Gastroesophageal sphincter (tissue), 4 donors: ENCODE results near the gene HDGFL2. TPM values are rescaled to one million over a fixed set of nuclear protein-coding genes. Genes with fewer than 3 reads are reported as not detected.

Source experiments
- ATAC-seq: fragments of 150-250 bp; one replicate; pipeline ENCODE4 v1.9.1; 2016; ENCODE audit warnings: mild to moderate bottlenecking, moderate library complexity
- H3K27ac ChIP-seq, 4 donors: fragments of 200-600 bp; sonication (generic) in 3 of 4; 1 replicate in 3 of 4; 2 replicates in 1 of 4; pipeline ENCODE4 v1.5.1; 2016 to 2019
- H3K27me3 ChIP-seq: fragments of 200-600 bp; sonication (generic); one replicate; pipeline ENCODE4 v1.5.1; 2019
- H3K36me3 ChIP-seq, 2 donors: fragments of 200-600 bp; sonication (generic); one replicate each; pipeline ENCODE4 v1.5.1; 2019; ENCODE audit warnings: control low read depth in 1 of 2
- H3K4me1 ChIP-seq, 3 donors: fragments of 200-600 bp; sonication (generic); 1 replicate in 2 of 3; 2 replicates in 1 of 3; pipeline ENCODE4 v1.5.1; 2016 to 2019; ENCODE audit warnings: control low read depth in 2 of 3
- H3K4me3 ChIP-seq, 2 donors: fragments of 200-600 bp; sonication (generic); one replicate each; pipeline ENCODE4 v1.5.1; 2019; ENCODE audit warnings: mild to moderate bottlenecking in 1 of 2, moderate library complexity in 1 of 2
- H3K9me3 ChIP-seq, 3 donors: fragments of 200-600 bp; sonication (generic); one replicate each; pipeline ENCODE4 v1.5.1; 2017 to 2019; ENCODE audit warnings: control low read depth in 2 of 3
- EP300 ChIP-seq: sonication (generic); formaldehyde crosslinking; IDR thresholded peaks from one replicate; pipeline ENCODE4 v1.6.1; 2017; ENCODE audit warnings: antibody characterized with exemption, mild to moderate bottlenecking
- POLR2A ChIP-seq, 2 donors: fragments of 450-650 bp; IDR thresholded peaks; one replicate each; pipeline ENCODE4 v1.6.1; 2017; ENCODE audit warnings: antibody characterized with exemption in 2 of 2, mild to moderate bottlenecking in 2 of 2, moderate library complexity in 1 of 2
- POLR2AphosphoS5 ChIP-seq: sonication (generic); formaldehyde crosslinking; IDR thresholded peaks from one replicate; pipeline ENCODE4 v1.6.1; 2017; ENCODE audit warnings: antibody characterized with exemption
- WGBS, 2 donors: methylation state at CpG; one replicate each; pipeline ENCODE4 v1.1.5; 2018; ENCODE audit warnings: low coverage in 1 of 2; 5-methylcytosine and 5-hydroxymethylcytosine counted together
- total RNA-seq, 4 donors: library from RNA; depleted of rRNA; stranded (reverse); fragments of >200 nt; gene quantifications; one replicate each; pipeline ENCODE4 v1.1.0, GENCODE V29; 2016
- TF ChIP-seq, protein P1 (sequence below), 4 experiments: fragments of 200-600 bp in 2 of 4; fragments of 450-650 bp in 2 of 4; sonication (generic) in 1 of 4; IDR thresholded peaks; one replicate each; pipeline ENCODE4 v1.5.1; 2017 to 2019; ENCODE audit warnings: antibody characterized with exemption in 4 of 4, mild to moderate bottlenecking in 2 of 4, moderate library complexity in 2 of 4

HDGFL2 gene
- total RNA-seq, 4 donors from 2014 or later = 33.3 to 49.5 (median 36.2) TPM

DNA sequence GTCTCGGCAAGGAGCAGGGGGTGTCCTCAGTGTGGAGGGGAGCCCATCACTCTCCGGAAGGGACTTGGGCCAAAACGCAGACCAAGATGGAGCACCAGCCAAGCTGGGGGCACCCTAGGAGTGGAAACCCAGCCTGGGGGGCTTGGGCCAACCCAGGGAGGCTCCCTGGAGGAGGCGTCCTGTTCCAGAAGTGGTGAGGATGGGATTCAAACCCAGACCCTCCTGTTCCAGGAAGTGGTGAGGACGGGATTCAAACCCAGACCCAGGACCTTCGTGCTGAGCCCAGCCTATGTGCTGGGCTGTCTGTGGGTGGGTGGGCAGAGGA, 47.0 kb downstream of the HDGFL2 start:
- no peak for ATAC-seq
- Histone ChIP-seq H3K4me3 (peak overlapping the region in 1 of 2 donors; percentile 62), H3K36me3 (peaks cover 0 to 5% of the 10 kb centered on the region in 2 donors), H3K9me3 (no peaks in the 10 kb centered on the region), H3K27ac (peak overlapping the region; percentile 78 to 99 (median 91)), H3K27me3 (no peaks in the 10 kb centered on the region), H3K4me1 (peaks cover 0 to 53% (median 12%) of the 10 kb centered on the region in 3 donors)
- TF ChIP-seq POLR2A (IDR thresholded peaks at IDR 0.05) = no peak
- TF ChIP-seq, protein P1, sequence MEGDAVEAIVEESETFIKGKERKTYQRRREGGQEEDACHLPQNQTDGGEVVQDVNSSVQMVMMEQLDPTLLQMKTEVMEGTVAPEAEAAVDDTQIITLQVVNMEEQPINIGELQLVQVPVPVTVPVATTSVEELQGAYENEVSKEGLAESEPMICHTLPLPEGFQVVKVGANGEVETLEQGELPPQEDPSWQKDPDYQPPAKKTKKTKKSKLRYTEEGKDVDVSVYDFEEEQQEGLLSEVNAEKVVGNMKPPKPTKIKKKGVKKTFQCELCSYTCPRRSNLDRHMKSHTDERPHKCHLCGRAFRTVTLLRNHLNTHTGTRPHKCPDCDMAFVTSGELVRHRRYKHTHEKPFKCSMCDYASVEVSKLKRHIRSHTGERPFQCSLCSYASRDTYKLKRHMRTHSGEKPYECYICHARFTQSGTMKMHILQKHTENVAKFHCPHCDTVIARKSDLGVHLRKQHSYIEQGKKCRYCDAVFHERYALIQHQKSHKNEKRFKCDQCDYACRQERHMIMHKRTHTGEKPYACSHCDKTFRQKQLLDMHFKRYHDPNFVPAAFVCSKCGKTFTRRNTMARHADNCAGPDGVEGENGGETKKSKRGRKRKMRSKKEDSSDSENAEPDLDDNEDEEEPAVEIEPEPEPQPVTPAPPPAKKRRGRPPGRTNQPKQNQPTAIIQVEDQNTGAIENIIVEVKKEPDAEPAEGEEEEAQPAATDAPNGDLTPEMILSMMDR (IDR thresholded peaks at IDR 0.05) = no peak
- no peak for TF ChIP-seq POLR2AphosphoS5
- no peak for TF ChIP-seq EP300
- 67% methylated on average over 1 of the region's 6 CpGs; no CpG with 5 or more reads in 1 of the 2 donors for WGBS, 2 donors

- Histone ChIP-seq H3K4me1 (peaks cover 0 to 52% (median 12%) of the 10 kb centered on the region in 3 donors), H3K9me3 (no peaks in the 10 kb centered on the region), H3K27me3 (no peaks in the 10 kb centered on the region), H3K27ac (peak overlapping the region; percentile 78 to 99 (median 91)), H3K36me3 (peaks cover 0 to 5% of the 10 kb centered on the region in 2 donors), H3K4me3 (peak overlapping the region in 1 of 2 donors; percentile 62)
- peak; percentile 37 for ATAC-seq
- TF ChIP-seq POLR2AphosphoS5 (peak; percentile 42), EP300 (no peak), POLR2A (IDR thresholded peaks at IDR 0.05) (no peak)
- TF ChIP-seq, protein P1 (IDR thresholded peaks at IDR 0.05) = no peak
- WGBS, 2 donors = 17 to 27% methylated on average over 7 to 9 of the region's 9 CpGs
Measured at GRCh38 chr19:4519521-4520277, 47.6 kb downstream of the HDGFL2 start.

GRCh38 chr19:4521170-4521887, 49.2 kb downstream of the HDGFL2 start:
- ATAC-seq = no peak
- H3K4me1 ChIP-seq = peaks cover 0 to 42% (median 12%) of the 10 kb centered on the region in 3 donors
- peak overlapping the region in 2 of 4 donors; percentile 90 to 92 for H3K27ac ChIP-seq
- H3K27me3 ChIP-seq = no peaks in the 10 kb centered on the region
- TF ChIP-seq POLR2A (IDR thresholded peaks at IDR 0.05) = no peak
- TF ChIP-seq EP300 = no peak
- TF ChIP-seq, protein P1 (IDR thresholded peaks at IDR 0.05) = no peak
- no peak for TF ChIP-seq POLR2AphosphoS5
- WGBS, 2 donors = 80 to 100% methylated on average over 2 to 6 of the region's 11 CpGs
- no peaks in the 10 kb centered on the region for H3K36me3 ChIP-seq
- no peaks in the 10 kb centered on the region for H3K9me3 ChIP-seq
- H3K4me3 ChIP-seq = no peak overlapping the region

DNA sequence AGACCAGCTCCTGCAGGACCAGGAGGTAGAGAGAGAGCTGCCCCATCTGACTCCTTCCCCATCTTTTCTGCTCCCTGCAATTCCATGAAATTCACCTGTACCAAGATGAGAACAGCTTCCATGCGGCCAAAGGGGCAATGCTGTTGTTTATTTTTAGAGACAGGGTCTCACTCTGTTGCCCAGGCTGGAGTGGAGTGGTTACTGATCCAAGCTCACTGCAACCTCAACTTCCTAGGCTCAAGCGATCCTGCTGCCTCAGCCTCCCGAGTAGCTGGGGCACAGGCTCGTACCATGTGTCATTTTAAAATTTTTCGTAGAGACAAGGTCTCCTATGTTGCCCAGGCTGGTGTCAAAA, 49.8 kb downstream of the HDGFL2 start:
- no peaks in the 10 kb centered on the region for H3K9me3 ChIP-seq
- H3K4me1 ChIP-seq = peaks cover 0 to 37% (median 12%) of the 10 kb centered on the region in 3 donors
- no peak for TF ChIP-seq POLR2A (IDR thresholded peaks at IDR 0.05)
- TF ChIP-seq, protein P1 (IDR thresholded peaks at IDR 0.05) = no peak
- no peak for TF ChIP-seq POLR2AphosphoS5
- no peak for TF ChIP-seq EP300
- no peak overlapping the region for H3K27ac ChIP-seq
- H3K36me3 ChIP-seq = no peaks in the 10 kb centered on the region
- H3K4me3 ChIP-seq = no peak overlapping the region
- no peaks in the 10 kb centered on the region for H3K27me3 ChIP-seq
- ATAC-seq = no peak
- 82 to 100% methylated on average over 1 to 5 of the region's 5 CpGs for WGBS, 2 donors
